NOMO-1 (cell line): ENCODE data around the gene GPSM1.
"Not testable (repeated sequence)": the region's sequence is repeated elsewhere in the genome, so short reads cannot be mapped to it uniquely, and the experiment has no call there.

Experiments
- DNase-seq, 2 experiments: peaks; one replicate each; lab custom pipeline; 2025; ENCODE audit not compliant: unreplicated experiment in 2 of 2; lab: John Stamatoyannopoulos, UW

The GPSM1 gene

GRCh38 chr9:136343121-136343883 is 16.0 kb downstream of the GPSM1 start:
- DNase-seq = no peak

- DNase-seq = no peak
These were observed 16.5 kb downstream of the GPSM1 start for GRCh38 chr9:136343884-136344269.

GRCh38 chr9:136344544-136345280 is 17.4 kb downstream of the GPSM1 start:
- DNase-seq = no peak

- DNase-seq = no peak
These were observed 18.2 kb downstream of the GPSM1 start for GRCh38 chr9:136345281-136346156.

GRCh38 chr9:136346157-136346481 is 18.8 kb downstream of the GPSM1 start:
- no peak for DNase-seq

GRCh38 chr9:136346927-136347465 is 19.7 kb downstream of the GPSM1 start:
- no peak for DNase-seq

GRCh38 chr9:136347472-136348256 is 20.3 kb downstream of the GPSM1 start:
- no peak for DNase-seq

- no peak for DNase-seq
These were observed 21.4 kb downstream of the GPSM1 start for GRCh38 chr9:136348691-136349090.

GRCh38 chr9:136349546-136349945 is 22.2 kb downstream of the GPSM1 start:
- DNase-seq = no peak

- DNase-seq = no peak
These were observed 24.0 kb downstream of the GPSM1 start for GRCh38 chr9:136351252-136351800.

GRCh38 chr9:136351868-136352267 is 24.5 kb downstream of the GPSM1 start:
- not testable (repeated sequence) for DNase-seq

- no peak for DNase-seq
These were observed 25.3 kb downstream of the GPSM1 start for GRCh38 chr9:136352682-136353081.

- DNase-seq = no peak
These were observed 25.7 kb downstream of the GPSM1 start for GRCh38 chr9:136353088-136353487.

- DNase-seq = no peak
These were observed 26.6 kb downstream of the GPSM1 start for GRCh38 chr9:136353757-136354488.

GRCh38 chr9:136354592-136355085 is 27.3 kb downstream of the GPSM1 start:
- DNase-seq = no peak

- no peak for DNase-seq
These were observed 28.5 kb downstream of the GPSM1 start for GRCh38 chr9:136355616-136356557.

GRCh38 chr9:136357202-136357725 is 29.9 kb downstream of the GPSM1 start:
- no peak for DNase-seq

GRCh38 chr9:136358016-136358415 is 30.7 kb downstream of the GPSM1 start:
- DNase-seq = no peak
